ENCODE results near the gene ELAVL1.

ELAVL1 gene

GRCh38 chr19:7912697-7913564, 92.5 kb downstream of the ELAVL1 start:
- CTCF ChIA-PET = interaction anchor here (1.4 kb wide), 1 partner anchor 9 kb away, joined by 3 read pairs; the partner anchor contains the start of gene MAP2K7
- DNase-seq (ENCODE audit: low read depth, low spot score) = no peak
- H3K4me3 ChIP-seq (ENCODE audit: low read depth, low read length) = no peak overlapping the region
- POLR2A ChIA-PET = no interaction called here
- TF ChIP-seq CTCF (IDR thresholded peaks at IDR 0.05; ENCODE audit: insufficient read depth, low read length, missing control alignments) = no peak

GRCh38 chr19:7912144-7912696, 93.2 kb downstream of the ELAVL1 start:
- POLR2A ChIA-PET = interaction anchor here (1.0 kb wide), 2 partner anchors 8 to 9 kb away, joined by 3 to 7 read pairs; partner anchors contain the start of genes MAP2K7 and SNAPC2
- CTCF ChIA-PET = interaction anchor here (1.4 kb wide), 1 partner anchor 9 kb away, joined by 3 read pairs; the partner anchor contains the start of gene MAP2K7
- TF ChIP-seq CTCF (IDR thresholded peaks at IDR 0.05; ENCODE audit: insufficient read depth, low read length, missing control alignments) = no peak
- H3K4me3 ChIP-seq (ENCODE audit: low read depth, low read length) = no peak overlapping the region
- DNase-seq (ENCODE audit: low read depth, low spot score) = no peak

- no peak for TF ChIP-seq CTCF (IDR thresholded peaks at IDR 0.05; ENCODE audit: insufficient read depth, low read length, missing control alignments)
- CTCF ChIA-PET = interaction anchor here (1.1 kb wide), 1 partner anchor 9 kb away, joined by 4 read pairs; the partner anchor contains the start of gene SNAPC2
- DNase-seq (ENCODE audit: low read depth, low spot score) = no peak
- no peak overlapping the region for H3K4me3 ChIP-seq (ENCODE audit: low read depth, low read length)
- POLR2A ChIA-PET = interaction anchor here (1.0 kb wide), 2 partner anchors 8 to 9 kb away, joined by 3 to 7 read pairs; partner anchors contain the start of genes MAP2K7 and SNAPC2
Observed at GRCh38 chr19:7911508-7912143, 93.8 kb downstream of the ELAVL1 start.

- no peak for DNase-seq (ENCODE audit: low read depth, low spot score)
- H3K4me3 ChIP-seq (ENCODE audit: low read depth, low read length) = no peak overlapping the region
- CTCF ChIA-PET = interaction anchor here (1.0 to 1.1 kb wide), 2 partner anchors 10 to 42 kb away, joined by 3 to 4 read pairs; partner anchors contain the start of gene SNAPC2
- no peak for TF ChIP-seq CTCF (IDR thresholded peaks at IDR 0.05; ENCODE audit: insufficient read depth, low read length, missing control alignments)
- POLR2A ChIA-PET = no interaction called here
Observed at GRCh38 chr19:7910321-7911161, 94.9 kb downstream of the ELAVL1 start.

- TF ChIP-seq CTCF (IDR thresholded peaks at IDR 0.05; ENCODE audit: insufficient read depth, low read length, missing control alignments) = no peak
- CTCF ChIA-PET = interaction anchor here (1.0 to 1.7 kb wide), 2 partner anchors 9 to 10 kb away, joined by 3 to 10 read pairs; partner anchors contain the start of gene SNAPC2
- no peak overlapping the region for H3K4me3 ChIP-seq (ENCODE audit: low read depth, low read length)
- no peak for DNase-seq (ENCODE audit: low read depth, low spot score)
- POLR2A ChIA-PET = interaction anchor here (1.1 kb wide), 1 partner anchor 9 kb away, joined by 3 read pairs; no protein-coding TSS in a partner anchor
Observed at GRCh38 chr19:7909471-7910067, 95.9 kb downstream of the ELAVL1 start.

Data from AG04449 (cell line).